ENCODE measurements around the gene CPN2.

The CPN2 gene

GRCh38 chr3:194326192-194326967 lies 24.7 kb downstream of the CPN2 start:
- peak; percentile 31 for DNase-seq

DNA sequence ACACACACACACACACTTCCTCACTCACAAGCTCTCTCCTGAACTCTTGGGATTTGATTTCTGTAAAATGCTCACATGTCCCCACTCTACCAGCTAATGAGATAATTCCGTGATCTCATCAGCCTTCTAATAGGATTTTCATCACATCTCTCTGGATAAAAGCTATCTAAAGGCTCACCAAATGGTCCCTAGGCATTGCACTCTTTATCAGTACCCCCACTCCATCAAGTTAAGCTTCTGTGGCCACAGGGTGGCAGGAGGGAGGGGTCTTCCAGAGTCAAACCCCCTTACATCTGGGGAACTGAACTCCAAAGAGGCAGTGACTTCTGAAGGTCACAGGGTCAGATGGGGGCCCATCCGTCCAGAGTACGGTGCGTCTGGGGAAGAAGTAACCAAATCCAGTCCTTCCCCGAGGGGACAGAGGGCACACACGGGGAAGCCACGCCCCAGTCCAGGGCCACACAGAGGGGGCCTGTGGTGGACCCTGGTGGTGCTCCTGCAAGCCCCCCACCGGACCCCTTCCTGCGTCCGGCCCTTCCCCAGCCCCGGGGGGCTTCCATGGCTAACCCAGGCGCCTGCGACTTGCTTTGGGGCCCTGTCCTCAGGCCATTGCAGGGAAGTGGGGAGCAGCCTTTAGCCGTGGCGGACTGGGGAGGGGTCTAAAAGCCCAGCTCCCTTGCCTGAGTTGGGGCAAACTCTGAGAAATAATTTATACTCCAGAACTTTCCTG lies 25.5 kb downstream of the CPN2 start:
- no peak for DNase-seq

- no peak for DNase-seq
These were observed 26.3 kb downstream of the CPN2 start for GRCh38 chr3:194324823-194325327.

DNA sequence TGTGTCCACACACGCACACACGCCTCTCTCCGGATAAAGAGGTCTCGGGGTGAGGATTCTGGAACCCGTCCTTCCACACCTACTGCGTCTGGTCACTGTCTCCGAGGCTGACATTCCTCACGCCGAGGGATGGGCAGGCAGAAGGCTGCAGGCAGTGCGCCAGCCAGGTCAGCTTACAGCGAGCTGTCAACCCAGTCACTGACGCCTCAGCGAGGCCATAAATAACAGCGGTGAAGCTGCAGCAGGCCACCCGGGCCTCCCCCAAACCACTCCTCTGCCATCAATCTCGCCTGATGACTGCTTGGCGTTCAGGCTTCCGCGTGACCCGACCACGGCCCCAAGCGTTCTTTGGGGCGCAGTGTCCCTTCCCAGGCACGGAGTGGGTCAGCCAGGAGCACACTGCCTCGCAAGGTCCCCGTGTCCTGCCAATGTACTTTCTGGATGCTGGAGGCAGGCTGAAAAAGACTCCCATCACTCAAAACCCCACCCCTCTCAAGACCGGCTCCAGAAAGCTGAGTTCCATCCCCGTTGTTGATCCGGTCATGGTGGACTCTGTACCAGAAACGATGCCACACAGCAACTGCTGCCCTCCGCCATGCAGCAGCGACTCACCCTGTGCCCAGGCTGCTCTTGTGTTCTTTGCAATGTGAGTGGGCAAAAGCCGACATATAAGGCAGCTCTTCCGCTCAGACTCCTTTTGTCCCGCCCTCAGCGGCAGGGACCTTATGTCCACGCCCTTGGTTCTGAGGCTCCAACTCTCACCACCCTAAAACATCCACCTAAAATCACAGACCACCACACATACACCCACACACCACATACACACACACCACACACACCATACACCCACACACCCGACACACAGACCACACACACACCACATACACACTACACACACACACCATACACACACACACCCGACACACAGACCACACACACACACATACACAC lies 27.1 kb downstream of the CPN2 start:
- peak; percentile 88 for DNase-seq

DNA sequence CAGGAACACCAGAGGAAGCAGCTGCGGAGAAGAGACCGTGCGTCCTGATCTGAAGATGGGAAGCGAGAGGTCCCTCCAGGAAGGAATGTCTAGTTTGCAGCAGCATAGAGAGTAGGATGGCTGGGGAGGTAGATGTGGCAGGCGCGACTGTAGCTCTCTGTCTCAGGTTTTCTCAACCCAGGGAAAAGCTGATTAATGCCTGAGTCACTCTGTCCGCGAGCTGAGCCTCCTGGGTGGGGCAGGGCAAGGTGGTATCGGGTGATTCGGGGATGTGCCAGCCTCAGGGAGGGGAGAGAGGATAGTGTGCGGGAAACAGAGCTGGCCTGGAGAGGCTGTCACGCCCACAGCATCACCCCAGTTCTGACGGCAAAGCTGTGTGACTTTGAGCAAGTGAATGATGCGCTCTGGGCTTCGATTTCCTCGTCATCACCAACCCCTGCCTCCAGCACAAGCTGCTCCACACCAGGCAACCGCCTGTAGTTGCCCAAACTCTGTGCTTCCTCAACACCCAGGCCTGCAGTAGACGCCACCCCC lies 28.4 kb downstream of the CPN2 start:
- peak; percentile 88 for DNase-seq

DNA sequence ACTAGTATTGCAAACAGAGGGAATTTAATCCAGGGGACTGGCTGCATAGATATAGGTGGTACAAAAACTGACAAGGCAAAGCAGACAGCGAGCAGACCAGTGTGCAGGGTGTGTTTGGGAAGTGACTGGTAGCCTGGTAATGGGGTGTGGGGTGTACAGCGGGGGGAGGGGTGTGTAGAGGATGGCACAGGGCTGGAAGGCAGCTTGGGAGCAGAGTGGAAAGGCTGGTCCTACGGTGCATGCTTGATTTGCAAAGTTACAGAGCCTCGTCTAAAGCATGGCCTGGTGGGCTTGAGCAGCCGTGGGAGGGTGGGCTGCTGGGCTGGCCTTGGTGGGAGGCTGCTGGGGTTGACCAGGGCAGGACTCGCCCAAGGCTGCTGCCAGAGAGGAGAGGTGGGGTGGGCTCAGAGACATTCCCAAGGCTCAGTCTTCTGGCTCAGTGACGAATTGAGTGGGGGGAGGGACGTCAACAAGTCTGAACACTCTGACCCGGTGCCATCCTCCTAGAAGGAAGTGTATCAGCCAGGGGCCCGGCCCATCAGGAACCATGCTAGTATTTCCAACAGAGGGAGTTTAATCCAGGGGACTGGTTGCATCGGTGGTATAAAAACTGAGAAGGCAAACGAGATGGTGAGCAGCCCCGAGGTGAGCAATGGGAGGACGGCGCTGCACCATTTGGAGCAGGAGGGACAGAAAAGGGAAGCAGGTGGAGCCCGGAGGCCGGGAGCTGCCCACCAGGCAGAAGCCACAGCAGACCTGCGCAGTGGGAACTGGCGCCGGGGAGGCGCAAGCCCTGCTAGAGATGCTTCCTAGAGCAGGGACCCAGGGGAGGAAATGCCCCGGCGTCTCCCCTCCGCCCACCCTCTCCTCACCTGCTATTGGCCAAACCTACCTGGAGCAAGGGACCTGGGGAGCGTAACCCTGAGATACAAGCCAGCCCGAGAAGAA lies 29.2 kb downstream of the CPN2 start:
- no peak for DNase-seq

DNA sequence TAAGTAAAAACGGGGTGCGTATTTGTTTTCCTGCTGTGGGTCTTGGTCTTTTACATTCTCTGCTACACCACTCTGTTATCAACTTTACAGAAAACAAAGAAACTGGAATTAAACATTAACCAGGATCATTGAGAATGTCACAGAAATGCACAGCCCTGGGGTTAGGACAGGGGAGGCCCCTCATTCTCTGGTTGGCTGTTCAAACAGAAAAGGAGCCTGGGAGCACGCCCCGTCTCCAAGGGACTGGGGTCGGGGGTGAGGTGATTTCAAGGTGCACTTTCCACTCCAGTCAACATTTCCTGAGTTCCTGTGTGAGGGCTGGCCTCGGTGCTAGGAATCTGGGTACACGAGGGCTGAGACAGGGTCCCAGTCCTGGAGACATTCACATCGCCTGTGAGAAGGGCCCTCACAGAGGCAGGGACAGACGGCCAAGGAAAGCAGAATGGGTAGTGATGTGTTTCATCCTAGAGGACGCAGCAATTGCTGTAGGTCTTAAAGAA lies 30.3 kb downstream of the CPN2 start:
- DNase-seq = no peak

- DNase-seq = no peak
These were observed 31.0 kb downstream of the CPN2 start for GRCh38 chr3:194320100-194320499.

DNA sequence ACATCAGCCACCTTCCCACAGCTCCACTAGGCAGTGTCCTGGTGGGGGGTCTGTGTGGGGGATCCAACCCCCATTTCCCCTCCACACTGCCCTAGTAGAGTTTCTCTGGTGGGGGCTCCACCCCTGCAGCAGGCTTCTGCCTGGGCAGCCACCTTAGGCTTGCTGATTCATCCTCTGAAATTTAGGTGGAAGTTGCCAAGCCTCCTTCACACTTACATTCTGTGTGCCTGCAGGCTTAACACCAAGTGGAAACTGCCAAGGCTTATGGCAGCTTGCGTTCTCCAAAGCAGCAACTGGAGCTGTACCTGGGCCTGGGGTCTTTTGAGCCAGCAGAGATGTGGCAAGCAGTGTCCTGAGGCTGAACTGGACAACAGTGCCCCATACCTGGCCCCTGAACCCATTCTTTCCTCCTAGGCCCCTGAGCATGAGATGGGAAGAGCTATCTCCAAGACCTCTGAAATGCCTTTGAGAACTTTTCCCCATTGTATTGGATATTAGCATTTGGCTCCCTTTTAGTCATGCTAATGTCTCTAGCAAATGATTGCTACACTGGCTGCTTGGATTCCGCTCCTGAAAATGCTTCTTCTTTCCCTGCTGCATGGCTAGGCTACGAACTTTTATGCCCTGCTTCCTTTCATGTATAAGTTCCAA lies 32.5 kb downstream of the CPN2 start:
- no peak for DNase-seq

- DNase-seq = no peak
These were observed 34.2 kb downstream of the CPN2 start for GRCh38 chr3:194316918-194317317.

GRCh38 chr3:194315965-194316361 lies 35.2 kb downstream of the CPN2 start:
- DNase-seq = no peak

GRCh38 chr3:194315088-194315964 lies 35.8 kb downstream of the CPN2 start:
- DNase-seq = peak; percentile 88

DNA sequence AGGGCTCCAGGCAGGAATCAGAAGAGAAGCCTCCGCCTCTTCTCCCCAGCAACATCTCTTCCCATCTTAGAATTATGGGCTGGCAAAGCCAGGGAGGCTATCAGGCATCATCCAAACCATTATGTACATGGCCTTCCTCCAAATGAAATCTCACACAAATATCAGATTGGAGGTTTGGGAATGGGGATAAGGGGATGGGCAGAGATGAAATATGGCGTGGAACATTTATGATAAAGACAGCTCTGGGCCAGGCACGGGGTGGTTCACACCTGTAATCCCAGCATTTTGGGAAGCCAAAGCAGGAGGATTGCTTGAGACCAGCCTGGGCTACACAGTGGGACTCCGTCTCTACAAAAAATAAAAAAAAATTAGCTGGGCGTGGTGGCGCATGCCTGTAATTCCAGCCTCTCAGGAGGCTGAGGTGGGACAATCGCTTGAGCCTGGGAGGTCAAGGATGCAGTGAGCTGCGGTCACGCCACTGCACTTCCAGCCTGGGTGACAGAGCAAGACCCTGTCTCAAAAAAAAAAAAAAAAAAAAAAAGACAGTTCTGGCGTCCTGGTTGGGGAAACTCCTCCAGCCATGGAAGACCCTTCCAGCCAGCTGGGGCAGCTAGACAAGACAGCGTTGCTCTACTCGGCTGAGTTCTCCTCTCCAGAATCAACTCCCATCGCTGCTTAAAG lies 36.6 kb downstream of the CPN2 start:
- DNase-seq = no peak

DNA sequence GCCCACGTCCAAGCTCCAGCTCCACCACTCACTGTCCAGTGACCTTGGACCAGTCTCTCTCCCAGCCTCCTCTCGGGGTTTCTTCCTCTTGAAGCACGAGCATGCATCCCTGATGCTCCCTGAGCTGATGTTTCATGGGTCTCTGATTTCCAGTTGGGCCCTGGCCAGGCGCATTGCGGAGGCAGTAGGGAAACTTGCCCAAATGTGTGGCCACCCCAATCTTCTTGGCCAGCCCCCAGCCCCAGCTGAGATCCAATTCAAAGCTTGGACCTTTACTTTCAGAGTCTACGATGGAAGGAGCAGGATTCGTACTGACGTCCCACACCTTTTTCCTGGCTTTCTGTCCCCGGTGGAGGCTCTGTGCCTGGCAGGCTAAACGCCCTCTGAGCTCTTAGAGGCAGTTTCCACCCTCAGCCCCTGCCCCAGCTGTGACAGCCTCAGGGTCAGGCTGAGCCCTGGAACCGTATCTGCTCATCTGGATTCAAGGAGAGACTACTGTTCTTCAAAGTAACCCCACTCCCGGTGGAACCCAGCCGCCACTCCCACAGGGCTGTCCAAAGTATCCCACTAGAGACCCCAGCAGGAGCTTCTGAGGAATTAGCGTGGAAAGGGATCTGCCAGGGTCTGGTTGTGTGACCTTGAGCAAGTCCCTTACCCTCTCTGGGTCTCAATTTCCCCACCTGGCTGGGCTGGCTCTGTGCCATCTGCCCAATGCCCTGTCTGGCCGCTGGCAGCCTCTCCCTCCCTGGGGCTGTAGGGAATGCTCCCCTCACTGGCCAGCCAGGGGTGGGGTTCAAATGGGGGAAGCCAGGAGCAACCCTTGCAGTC lies 37.4 kb downstream of the CPN2 start:
- peak; percentile 34 for DNase-seq

DNA sequence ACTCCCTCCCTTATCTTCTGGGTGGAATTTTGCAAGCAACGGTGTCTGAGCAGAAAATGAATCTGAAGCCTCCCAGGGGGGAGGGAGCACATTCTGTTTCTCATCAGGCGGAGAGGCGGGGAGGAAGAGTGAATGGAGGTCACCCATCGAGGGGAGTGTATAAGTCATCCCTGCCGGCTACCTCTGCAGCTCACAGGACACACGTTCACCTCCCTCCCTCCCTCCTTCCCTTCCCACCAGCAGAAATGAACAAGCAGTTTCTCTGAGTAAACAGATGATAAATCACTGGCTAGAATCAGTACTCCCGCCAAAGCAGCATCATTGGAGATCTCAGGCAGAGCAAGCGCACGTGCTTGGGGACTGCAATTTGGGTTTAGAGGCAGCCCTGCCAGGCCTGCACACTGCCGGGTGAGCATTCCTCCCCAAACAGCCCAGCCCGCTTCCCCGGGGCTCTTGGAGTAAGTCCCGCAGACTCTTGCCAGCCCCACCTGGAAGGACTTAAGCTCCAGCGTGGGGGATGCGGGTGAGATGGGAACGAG lies 38.3 kb downstream of the CPN2 start:
- DNase-seq = peak; percentile 88

GRCh38 chr3:194312186-194312742 lies 38.9 kb downstream of the CPN2 start:
- DNase-seq = no peak

DNA sequence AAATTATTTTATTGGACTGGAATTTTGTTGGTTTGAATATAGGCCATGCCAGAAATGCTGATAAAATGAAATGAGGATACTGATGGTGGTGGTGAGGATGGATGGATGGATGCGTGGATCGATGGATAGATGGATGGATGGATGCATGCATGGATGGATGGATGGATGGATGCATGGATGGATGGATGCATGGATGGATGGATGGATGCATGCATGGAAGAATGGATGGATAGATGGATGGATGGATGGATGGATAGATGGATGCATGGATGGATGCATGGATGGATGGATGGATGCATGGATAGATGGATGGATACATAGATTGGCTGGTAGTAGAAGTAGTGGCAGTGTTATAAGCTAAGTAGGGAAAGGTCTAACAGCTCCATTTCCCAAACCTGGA lies 40.1 kb downstream of the CPN2 start:
- no peak for DNase-seq

Measured in fibroblast of skin of right biceps (primary cell).